ENCODE measurements around the gene FADD.

FADD gene

DNA sequence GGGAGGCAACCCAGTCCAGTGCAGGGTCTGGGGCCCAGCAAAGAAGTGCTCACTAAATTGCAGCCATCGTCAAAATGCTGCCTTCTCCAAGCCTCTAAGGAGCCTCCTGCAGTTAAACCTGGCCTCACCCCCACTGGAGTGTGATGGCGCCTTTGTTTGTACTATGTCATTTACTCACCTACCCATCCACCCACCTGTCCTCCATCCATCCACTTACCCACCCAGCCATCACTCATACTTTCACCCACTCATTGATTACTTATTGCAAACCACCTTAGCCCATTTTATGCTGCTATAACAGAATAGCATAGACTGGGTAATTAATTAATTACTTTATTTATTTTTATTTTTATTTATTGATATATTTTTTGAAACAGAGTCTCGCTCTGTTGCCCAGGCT is 38.6 kb downstream of the FADD start:
- TF ChIP-seq, protein P1, sequence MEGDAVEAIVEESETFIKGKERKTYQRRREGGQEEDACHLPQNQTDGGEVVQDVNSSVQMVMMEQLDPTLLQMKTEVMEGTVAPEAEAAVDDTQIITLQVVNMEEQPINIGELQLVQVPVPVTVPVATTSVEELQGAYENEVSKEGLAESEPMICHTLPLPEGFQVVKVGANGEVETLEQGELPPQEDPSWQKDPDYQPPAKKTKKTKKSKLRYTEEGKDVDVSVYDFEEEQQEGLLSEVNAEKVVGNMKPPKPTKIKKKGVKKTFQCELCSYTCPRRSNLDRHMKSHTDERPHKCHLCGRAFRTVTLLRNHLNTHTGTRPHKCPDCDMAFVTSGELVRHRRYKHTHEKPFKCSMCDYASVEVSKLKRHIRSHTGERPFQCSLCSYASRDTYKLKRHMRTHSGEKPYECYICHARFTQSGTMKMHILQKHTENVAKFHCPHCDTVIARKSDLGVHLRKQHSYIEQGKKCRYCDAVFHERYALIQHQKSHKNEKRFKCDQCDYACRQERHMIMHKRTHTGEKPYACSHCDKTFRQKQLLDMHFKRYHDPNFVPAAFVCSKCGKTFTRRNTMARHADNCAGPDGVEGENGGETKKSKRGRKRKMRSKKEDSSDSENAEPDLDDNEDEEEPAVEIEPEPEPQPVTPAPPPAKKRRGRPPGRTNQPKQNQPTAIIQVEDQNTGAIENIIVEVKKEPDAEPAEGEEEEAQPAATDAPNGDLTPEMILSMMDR (IDR thresholded peaks at IDR 0.05; ENCODE audit: extremely low read depth, insufficient read depth, missing control alignments): no peak
- in situ Hi-C loops (cut with MboI; ENCODE audit: low pct_unique_long_range_greater_than_20kb, low sequenced_read_pairs, unreplicated experiment): no loop called here
- DNase-seq (ENCODE audit: low spot score): no peak

DNA sequence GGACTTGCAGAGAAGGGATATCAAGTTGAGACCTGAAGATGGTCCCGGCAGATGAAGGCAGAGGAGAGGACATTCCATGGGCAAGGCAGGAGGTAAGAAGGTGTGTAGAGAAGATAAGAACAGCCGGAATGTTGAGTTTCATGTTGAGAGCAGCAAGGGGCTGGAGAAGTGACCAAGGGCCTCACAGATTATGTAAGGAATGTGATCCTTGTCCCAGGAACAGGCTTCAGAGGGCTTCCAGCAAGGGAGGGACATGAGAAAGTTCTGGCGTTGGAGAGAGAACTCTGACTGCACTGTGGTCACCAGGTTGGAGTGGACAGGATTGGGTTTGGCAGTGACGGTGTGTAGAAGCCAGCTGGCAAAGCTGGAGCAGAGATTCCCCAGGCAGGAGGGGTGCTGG is 39.8 kb downstream of the FADD start:
- TF ChIP-seq, protein P1 (IDR thresholded peaks at IDR 0.05; ENCODE audit: extremely low read depth, insufficient read depth, missing control alignments): no peak
- DNase-seq (ENCODE audit: low spot score): no peak
- in situ Hi-C loops (cut with MboI; ENCODE audit: low pct_unique_long_range_greater_than_20kb, low sequenced_read_pairs, unreplicated experiment): no loop called here

DNA sequence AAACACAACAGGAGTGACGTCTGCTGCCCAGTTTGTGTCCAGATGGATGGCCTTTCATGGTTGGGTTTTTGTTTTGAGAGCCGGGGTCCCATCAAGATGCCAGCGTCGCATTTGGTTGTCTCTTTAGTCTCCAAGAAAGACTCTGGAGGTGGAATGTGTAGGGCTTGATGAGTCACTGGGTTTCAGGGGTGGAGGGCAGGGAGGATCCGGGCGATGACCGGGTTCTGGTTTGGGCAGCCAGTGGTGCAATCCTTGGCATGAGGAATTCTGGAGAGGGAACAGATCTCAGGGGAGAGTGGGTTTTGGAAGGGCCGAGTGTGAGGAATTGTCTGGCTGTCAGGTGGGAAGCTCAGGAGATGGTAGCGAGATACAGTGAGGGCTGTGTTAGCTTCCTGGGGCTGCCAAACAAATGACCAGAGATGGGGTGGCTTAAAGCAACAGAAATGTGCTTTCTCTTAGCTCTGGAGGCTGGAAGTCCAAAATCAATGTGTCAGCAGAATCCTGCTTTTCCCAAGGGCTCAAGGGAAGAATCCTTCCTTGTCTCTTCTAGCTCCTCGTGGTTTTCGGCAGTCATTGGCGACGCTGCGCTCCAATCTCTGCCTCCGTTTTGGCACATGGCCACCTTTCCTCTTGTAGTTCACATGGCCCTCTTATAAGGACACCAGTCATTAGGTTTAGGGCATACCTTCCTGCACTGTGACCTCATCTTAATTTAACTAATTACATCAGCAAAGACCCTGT is 41.0 kb downstream of the FADD start:
- no peak for DNase-seq (ENCODE audit: low spot score)
- in situ Hi-C loops (cut with MboI; ENCODE audit: low pct_unique_long_range_greater_than_20kb, low sequenced_read_pairs, unreplicated experiment): no loop called here
- TF ChIP-seq, protein P1 (IDR thresholded peaks at IDR 0.05; ENCODE audit: extremely low read depth, insufficient read depth, missing control alignments): no peak

DNA sequence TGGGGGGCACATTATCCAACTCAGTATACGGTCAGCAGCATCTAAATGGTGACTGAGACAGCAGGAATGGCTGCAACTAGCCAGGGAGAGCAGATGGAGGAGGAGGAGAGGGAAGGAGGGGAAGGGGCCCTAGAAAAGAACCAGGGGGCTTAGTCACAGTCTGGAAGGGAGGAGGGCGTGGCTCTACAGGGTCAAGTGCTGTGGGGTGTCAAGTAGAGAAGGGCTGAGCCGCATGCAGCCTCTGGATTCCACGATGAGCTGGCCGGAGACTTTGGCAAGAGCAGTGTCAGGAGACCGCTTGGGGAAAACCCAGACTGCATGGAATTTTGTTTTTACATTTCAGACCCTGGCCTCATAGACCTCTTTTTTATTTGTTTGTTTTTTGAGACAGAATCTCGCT is 41.6 kb downstream of the FADD start:
- in situ Hi-C loops (cut with MboI; ENCODE audit: low pct_unique_long_range_greater_than_20kb, low sequenced_read_pairs, unreplicated experiment): no loop called here
- TF ChIP-seq, protein P1 (IDR thresholded peaks at IDR 0.05; ENCODE audit: extremely low read depth, insufficient read depth, missing control alignments): no peak
- DNase-seq (ENCODE audit: low spot score): no peak

DNA sequence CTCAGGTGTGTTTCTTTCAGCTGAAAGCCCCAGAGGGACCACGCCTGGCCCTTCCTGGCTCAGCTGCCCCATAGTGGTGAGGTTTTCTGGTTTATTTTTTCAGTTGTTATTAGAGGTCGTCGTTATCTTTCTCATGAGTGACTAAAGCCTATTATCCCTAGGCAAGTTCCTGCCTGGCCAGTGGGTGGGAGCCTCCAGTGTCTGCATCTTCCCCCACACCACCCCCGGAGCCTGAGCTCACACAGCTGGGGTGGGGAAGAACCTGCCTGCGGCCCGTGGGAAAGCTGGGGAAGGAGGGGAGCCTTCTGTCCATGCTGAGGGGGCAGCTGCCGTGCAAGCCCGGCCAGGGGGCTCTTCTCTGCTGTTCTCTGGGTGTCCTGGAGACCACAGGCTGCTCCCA is 43.1 kb downstream of the FADD start:
- TF ChIP-seq, protein P1 (IDR thresholded peaks at IDR 0.05; ENCODE audit: extremely low read depth, insufficient read depth, missing control alignments): no peak
- in situ Hi-C loops (cut with MboI; ENCODE audit: low pct_unique_long_range_greater_than_20kb, low sequenced_read_pairs, unreplicated experiment): no loop called here
- DNase-seq (ENCODE audit: low spot score): no peak

DNA sequence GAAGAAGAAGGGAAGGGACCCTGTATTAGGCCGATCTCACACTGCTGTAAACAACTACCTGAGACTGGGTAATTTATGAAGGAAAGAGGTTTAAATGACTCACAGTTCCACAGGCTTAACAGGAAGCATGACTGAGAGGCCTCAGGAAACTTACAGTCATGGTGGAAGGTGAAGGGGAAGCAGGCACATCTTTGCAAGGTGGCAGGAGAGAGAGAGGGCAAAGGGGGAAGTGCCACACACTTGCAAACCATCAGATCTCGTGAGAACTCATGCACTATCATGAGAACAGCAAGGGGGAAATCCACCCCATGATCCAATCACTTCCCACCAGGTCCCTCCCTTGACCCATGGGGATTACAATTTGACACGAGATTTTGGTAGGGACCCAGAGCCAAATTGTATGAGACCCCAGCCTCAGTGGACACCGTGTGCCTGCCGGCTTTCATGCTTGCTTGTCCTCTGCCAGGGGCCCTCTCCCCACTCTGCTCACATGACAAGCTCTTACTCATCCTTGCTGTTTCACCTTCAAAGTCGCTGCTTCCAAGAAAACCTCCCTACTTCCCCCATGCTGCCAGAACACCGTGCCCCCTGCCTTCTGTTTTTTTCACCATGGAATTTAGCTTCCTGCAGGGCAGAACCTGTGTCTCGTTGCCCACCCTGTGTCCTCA is 44.1 kb downstream of the FADD start:
- no peak for DNase-seq (ENCODE audit: low spot score)
- TF ChIP-seq, protein P1 (IDR thresholded peaks at IDR 0.05; ENCODE audit: extremely low read depth, insufficient read depth, missing control alignments): no peak
- in situ Hi-C loops (cut with MboI; ENCODE audit: low pct_unique_long_range_greater_than_20kb, low sequenced_read_pairs, unreplicated experiment): no loop called here

All from GM13977 (cell line).